Suprapubic skin (tissue), 4 donors: ENCODE measurements around the gene MT1A.

Source experiments
- CTCF ChIP-seq, 2 donors: fragments of 200-600 bp in 1 of 2; fragments of 450-650 bp in 1 of 2; sonication (generic) in 1 of 2; IDR thresholded peaks; one replicate each; pipeline ENCODE4 v1.5.1; 2016 to 2019; ENCODE audit warnings: antibody characterized with exemption in 2 of 2, mild to moderate bottlenecking in 1 of 2, moderate library complexity in 1 of 2
- EP300 ChIP-seq: sonication (generic); formaldehyde crosslinking; IDR thresholded peaks from one replicate; pipeline ENCODE4 v1.6.1; 2017; ENCODE audit warnings: antibody characterized with exemption
- POLR2A ChIP-seq, 2 donors: fragments of 450-650 bp; IDR thresholded peaks; one replicate each; pipeline ENCODE4 v1.6.1; 2017; ENCODE audit warnings: antibody characterized with exemption in 2 of 2, mild to moderate bottlenecking in 2 of 2, moderate library complexity in 2 of 2
- POLR2AphosphoS5 ChIP-seq, 3 donors: sonication (generic); formaldehyde crosslinking; IDR thresholded peaks; one replicate each; pipeline ENCODE4 v1.6.1; 2017; ENCODE audit warnings: antibody characterized with exemption in 3 of 3

DNA sequence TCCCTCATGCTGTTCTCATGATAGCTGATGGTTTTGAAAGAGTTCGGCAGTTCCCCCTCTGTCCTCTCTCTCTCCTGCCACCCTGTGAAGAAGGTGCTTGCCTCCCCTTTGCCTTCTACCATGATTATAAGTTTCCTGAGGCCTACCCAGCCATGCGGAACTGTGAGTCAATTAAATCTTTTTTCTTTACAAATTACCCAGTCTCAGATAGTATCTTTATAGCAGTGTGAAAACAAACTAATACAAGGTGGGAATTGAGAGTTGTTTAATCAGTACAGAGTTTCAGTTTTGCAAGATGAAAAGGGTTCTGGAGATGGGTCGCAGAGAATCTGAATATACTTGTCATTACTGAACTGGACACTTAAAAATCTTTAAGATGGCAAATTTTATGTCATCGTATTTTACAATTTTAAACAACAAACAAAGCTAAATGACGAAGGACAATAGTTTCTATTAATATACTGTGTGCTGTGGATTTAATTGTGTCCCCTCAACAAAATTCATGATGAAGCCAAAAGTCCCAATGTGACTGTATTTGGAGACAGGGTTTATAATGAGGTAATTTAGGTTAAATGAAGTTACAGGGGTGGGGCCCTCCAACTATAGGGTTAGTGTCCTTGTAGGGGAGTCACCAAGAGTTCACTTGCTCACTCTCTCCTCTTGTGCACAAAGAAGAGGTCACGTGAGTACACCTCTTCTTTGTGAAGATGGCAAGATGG, 44.7 kb upstream of the MT1A start:
- no peak for TF ChIP-seq EP300
- TF ChIP-seq POLR2A (IDR thresholded peaks at IDR 0.05): no peak
- TF ChIP-seq CTCF (IDR thresholded peaks at IDR 0.05): no peak
- TF ChIP-seq POLR2AphosphoS5 (IDR thresholded peaks at IDR 0.05): no peak
